ENCODE results near the gene DGCR8. TPM values are rescaled to one million over a fixed set of nuclear protein-coding genes. Genes with fewer than 3 reads are reported as not detected.

Gene DGCR8
- total RNA-seq, 1 donor from 2014 or later, result 29.0 TPM

GRCh38 chr22:20093418-20094196 is 13.6 kb downstream of the DGCR8 start:
- Mint-ChIP-seq H3K4me3 (ENCODE audit: unreplicated experiment) (no peak overlapping the region), H3K36me3 (ENCODE audit: low read depth, unreplicated experiment) (peaks cover 54% of the 10 kb centered on the region), H3K4me1 (ENCODE audit: low read depth, unreplicated experiment) (no peaks in the 10 kb centered on the region), H3K27ac (ENCODE audit: unreplicated experiment) (no peak overlapping the region), H3K27me3 (ENCODE audit: low read depth, unreplicated experiment) (no peaks in the 10 kb centered on the region), H3K9me3 (ENCODE audit: unreplicated experiment) (peaks cover 6% of the 10 kb centered on the region)
- Histone ChIP-seq H3K9ac (ENCODE audit: low read length) (no peak overlapping the region), H3K36me3 (ENCODE audit: insufficient read depth, low read length) (peaks cover 84% of the 10 kb centered on the region), H2AFZ (ENCODE audit: low read depth, low read length) (no peak overlapping the region), H3K9me3 (ENCODE audit: insufficient read depth, low read depth, low read length) (no peaks in the 10 kb centered on the region), H4K20me1 (ENCODE audit: insufficient read depth, low read length) (peaks cover 68% of the 10 kb centered on the region), H3K27ac (ENCODE audit: low read depth, low read length) (no peak overlapping the region), H3K4me3 (ENCODE audit: insufficient read depth, low read depth, low read length) (no peak overlapping the region), H3K4me1 (ENCODE audit: insufficient read depth, low read length) (no peaks in the 10 kb centered on the region), H3K27me3 (ENCODE audit: insufficient read depth, low read length) (no peaks in the 10 kb centered on the region), H3K79me2 (ENCODE audit: insufficient read depth, low read length) (peaks cover 89% of the 10 kb centered on the region), H3K4me2 (ENCODE audit: low read length) (no peak overlapping the region)
- FAIRE-seq (no peak), DNase-seq (ENCODE audit: low read depth) (no peak)
- TF ChIP-seq EZH2 (IDR thresholded peaks at IDR 0.05; ENCODE audit: insufficient read depth, low read length), result no peak
- TF ChIP-seq CTCF (IDR thresholded peaks at IDR 0.05; ENCODE audit: insufficient read depth, low read depth, low read length), result no peak

- FAIRE-seq (no peak), DNase-seq (ENCODE audit: low read depth) (no peak)
- Mint-ChIP-seq H3K27me3 (ENCODE audit: low read depth, unreplicated experiment) (no peaks in the 10 kb centered on the region), H3K9me3 (ENCODE audit: unreplicated experiment) (peaks cover 6% of the 10 kb centered on the region), H3K27ac (ENCODE audit: unreplicated experiment) (no peak overlapping the region), H3K4me3 (ENCODE audit: unreplicated experiment) (no peak overlapping the region), H3K4me1 (ENCODE audit: low read depth, unreplicated experiment) (no peaks in the 10 kb centered on the region), H3K36me3 (ENCODE audit: low read depth, unreplicated experiment) (peaks cover 52% of the 10 kb centered on the region)
- Histone ChIP-seq H3K9ac (ENCODE audit: low read length) (no peak overlapping the region), H3K9me3 (ENCODE audit: insufficient read depth, low read depth, low read length) (no peaks in the 10 kb centered on the region), H3K79me2 (ENCODE audit: insufficient read depth, low read length) (peaks cover 90% of the 10 kb centered on the region), H3K36me3 (ENCODE audit: insufficient read depth, low read length) (peaks cover 85% of the 10 kb centered on the region), H3K27ac (ENCODE audit: low read depth, low read length) (no peak overlapping the region), H3K4me3 (ENCODE audit: insufficient read depth, low read depth, low read length) (no peak overlapping the region), H2AFZ (ENCODE audit: low read depth, low read length) (no peak overlapping the region), H3K4me2 (ENCODE audit: low read length) (no peak overlapping the region), H4K20me1 (ENCODE audit: insufficient read depth, low read length) (peaks cover 68% of the 10 kb centered on the region), H3K4me1 (ENCODE audit: insufficient read depth, low read length) (no peaks in the 10 kb centered on the region), H3K27me3 (ENCODE audit: insufficient read depth, low read length) (no peaks in the 10 kb centered on the region)
- no peak for TF ChIP-seq EZH2 (IDR thresholded peaks at IDR 0.05; ENCODE audit: insufficient read depth, low read length)
- no peak for TF ChIP-seq CTCF (IDR thresholded peaks at IDR 0.05; ENCODE audit: insufficient read depth, low read depth, low read length)
Measured at GRCh38 chr22:20094197-20094807, 14.3 kb downstream of the DGCR8 start.

- TF ChIP-seq CTCF (IDR thresholded peaks at IDR 0.05; ENCODE audit: insufficient read depth, low read depth, low read length), result no peak
- no peak for TF ChIP-seq EZH2 (IDR thresholded peaks at IDR 0.05; ENCODE audit: insufficient read depth, low read length)
- no peak overlapping the region for H2AFZ ChIP-seq (ENCODE audit: low read depth, low read length)
- H4K20me1 ChIP-seq (ENCODE audit: insufficient read depth, low read length), result peaks cover 65% of the 10 kb centered on the region
- no peak overlapping the region for H3K9ac ChIP-seq (ENCODE audit: low read length)
- peaks cover 78% of the 10 kb centered on the region for H3K36me3 ChIP-seq (ENCODE audit: insufficient read depth, low read length)
- no peaks in the 10 kb centered on the region for H3K27me3 Mint-ChIP-seq (ENCODE audit: low read depth, unreplicated experiment)
- H3K79me2 ChIP-seq (ENCODE audit: insufficient read depth, low read length), result peaks cover 89% of the 10 kb centered on the region
- H3K9me3 ChIP-seq (ENCODE audit: insufficient read depth, low read depth, low read length), result no peaks in the 10 kb centered on the region
- H3K4me3 ChIP-seq (ENCODE audit: insufficient read depth, low read depth, low read length), result no peak overlapping the region
- no peaks in the 10 kb centered on the region for H3K4me1 ChIP-seq (ENCODE audit: insufficient read depth, low read length)
- H3K4me2 ChIP-seq (ENCODE audit: low read length), result no peak overlapping the region
- no peaks in the 10 kb centered on the region for H3K27me3 ChIP-seq (ENCODE audit: insufficient read depth, low read length)
- FAIRE-seq (no peak), DNase-seq (ENCODE audit: low read depth) (no peak)
- H3K36me3 Mint-ChIP-seq (ENCODE audit: low read depth, unreplicated experiment), result peaks cover 51% of the 10 kb centered on the region
- H3K27ac Mint-ChIP-seq (ENCODE audit: unreplicated experiment), result no peak overlapping the region
- no peak overlapping the region for H3K4me3 Mint-ChIP-seq (ENCODE audit: unreplicated experiment)
- H3K27ac ChIP-seq (ENCODE audit: low read depth, low read length), result no peak overlapping the region
- H3K9me3 Mint-ChIP-seq (ENCODE audit: unreplicated experiment), result peaks cover 6% of the 10 kb centered on the region
- H3K4me1 Mint-ChIP-seq (ENCODE audit: low read depth, unreplicated experiment), result no peaks in the 10 kb centered on the region
Measured at GRCh38 chr22:20095521-20095920, 15.5 kb downstream of the DGCR8 start.

Data from astrocyte (in vitro differentiated cells and primary cell).